K562 (cell line): ENCODE results near the gene NCBP2.

Experiments used
- FIP1L1 ChIP-seq: fragments of 200-400 bp; formaldehyde crosslinking; IDR thresholded peaks from 2 replicates; pipeline ENCODE4 v1.6.1; 2018; ENCODE audit warnings: mild to moderate bottlenecking, low read depth, low read length; ENCODE audit not compliant: poor library complexity, severe bottlenecking
- FUS ChIP-seq: fragments of 200-400 bp; formaldehyde crosslinking; optimal IDR thresholded peaks from 2 replicates; pipeline ENCODE3; 2017; ENCODE audit warnings: low read depth, low read length
- SP2 ChIP-seq: IDR thresholded peaks from 2 replicates; pipeline ENCODE4 v1.6.1; 2011; ENCODE audit warnings: mild to moderate bottlenecking, low read depth, low read length, moderate library complexity; ENCODE audit not compliant: poor library complexity, severe bottlenecking; ENCODE audit errors: extremely low read depth
- ZNF232 ChIP-seq: sonication (generic); formaldehyde crosslinking; IDR thresholded peaks from 2 replicates; pipeline ENCODE4 v1.8.0; 2022; ENCODE audit warnings: mild to moderate bottlenecking, missing genetic modification reagents
- ZNF57 ChIP-seq: fragments of 450-650 bp; formaldehyde crosslinking; IDR thresholded peaks from 2 replicates; pipeline ENCODE4 v1.4.0; 2020; ENCODE audit warnings: mild to moderate bottlenecking, moderate library complexity
- TF ChIP-seq, protein P1 (sequence below), 3 experiments: IDR thresholded peaks in 2 of 3; conservative IDR thresholded peaks in 1 of 3; 2 replicates each; pipeline ENCODE4 v1.5.1; 2011 to 2012; ENCODE audit warnings: low read length in 3 of 3, mild to moderate bottlenecking in 3 of 3, control low read depth in 2 of 3, improper control_type of control experiment in 1 of 3, inconsistent platforms in 1 of 3, low read depth in 1 of 3, mixed read lengths in 1 of 3, moderate library complexity in 1 of 3; ENCODE audit not compliant: insufficient read depth in 2 of 3

DNA sequence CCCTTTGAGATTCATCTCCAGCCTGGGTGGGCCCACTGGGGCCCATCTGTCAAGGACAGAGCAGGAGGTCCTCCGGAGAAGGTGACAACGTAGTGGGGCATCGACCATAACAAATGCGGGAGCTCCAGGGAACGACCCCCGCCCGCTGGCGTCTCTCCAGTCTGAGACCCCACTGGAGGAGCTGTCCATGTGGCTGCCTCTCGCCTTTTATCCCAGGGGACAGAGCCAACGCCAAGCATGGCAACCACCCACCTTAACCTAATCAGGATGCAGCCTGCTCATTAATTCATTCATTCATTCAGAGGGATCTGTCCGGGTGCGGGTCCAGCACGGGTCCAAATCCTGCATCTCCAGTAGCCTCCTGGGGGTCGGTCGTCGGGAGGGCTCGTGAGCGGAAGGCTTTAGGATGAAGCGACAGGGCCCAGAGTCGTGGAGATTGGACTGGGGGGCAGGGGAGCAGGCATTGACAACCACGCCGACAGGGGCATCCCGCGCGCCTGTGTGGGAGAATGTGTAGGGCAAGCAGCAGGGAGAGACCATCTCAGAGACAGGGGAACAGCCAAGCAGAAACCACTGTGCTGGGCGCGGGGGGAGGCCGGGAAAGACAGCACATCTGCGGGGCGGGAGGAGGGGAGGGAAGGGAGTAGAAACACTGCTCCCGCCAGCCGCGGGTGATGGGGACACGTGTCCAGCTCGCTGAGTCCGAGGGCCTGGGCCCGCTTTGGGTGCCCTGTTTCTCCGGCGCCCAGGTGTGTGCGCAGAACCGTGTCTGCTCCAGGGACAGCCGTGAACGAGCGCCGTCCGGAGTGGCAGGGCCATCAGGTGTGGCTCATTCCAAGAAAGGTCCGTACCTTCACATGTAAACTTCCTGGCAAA is 24.4 kb upstream of the NCBP2 start:
- TF ChIP-seq ZNF232 (CRISPR knock-in tag) (no peak), ZNF57 (CRISPR knock-in tag) (no peak), FIP1L1 (no peak), FUS (no peak), SP2 (no peak)
- TF ChIP-seq, protein P1, sequence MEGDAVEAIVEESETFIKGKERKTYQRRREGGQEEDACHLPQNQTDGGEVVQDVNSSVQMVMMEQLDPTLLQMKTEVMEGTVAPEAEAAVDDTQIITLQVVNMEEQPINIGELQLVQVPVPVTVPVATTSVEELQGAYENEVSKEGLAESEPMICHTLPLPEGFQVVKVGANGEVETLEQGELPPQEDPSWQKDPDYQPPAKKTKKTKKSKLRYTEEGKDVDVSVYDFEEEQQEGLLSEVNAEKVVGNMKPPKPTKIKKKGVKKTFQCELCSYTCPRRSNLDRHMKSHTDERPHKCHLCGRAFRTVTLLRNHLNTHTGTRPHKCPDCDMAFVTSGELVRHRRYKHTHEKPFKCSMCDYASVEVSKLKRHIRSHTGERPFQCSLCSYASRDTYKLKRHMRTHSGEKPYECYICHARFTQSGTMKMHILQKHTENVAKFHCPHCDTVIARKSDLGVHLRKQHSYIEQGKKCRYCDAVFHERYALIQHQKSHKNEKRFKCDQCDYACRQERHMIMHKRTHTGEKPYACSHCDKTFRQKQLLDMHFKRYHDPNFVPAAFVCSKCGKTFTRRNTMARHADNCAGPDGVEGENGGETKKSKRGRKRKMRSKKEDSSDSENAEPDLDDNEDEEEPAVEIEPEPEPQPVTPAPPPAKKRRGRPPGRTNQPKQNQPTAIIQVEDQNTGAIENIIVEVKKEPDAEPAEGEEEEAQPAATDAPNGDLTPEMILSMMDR (IDR thresholded peaks at IDR 0.05 in 2 of 3, conservative IDR thresholded peaks at IDR 0.05 in 1 of 3; ENCODE audit: insufficient read depth in 2 of 3, low read depth in 1 of 3, low read length in 3 of 3): no peak
